ENCODE results near the gene ZEB2.

DNA sequence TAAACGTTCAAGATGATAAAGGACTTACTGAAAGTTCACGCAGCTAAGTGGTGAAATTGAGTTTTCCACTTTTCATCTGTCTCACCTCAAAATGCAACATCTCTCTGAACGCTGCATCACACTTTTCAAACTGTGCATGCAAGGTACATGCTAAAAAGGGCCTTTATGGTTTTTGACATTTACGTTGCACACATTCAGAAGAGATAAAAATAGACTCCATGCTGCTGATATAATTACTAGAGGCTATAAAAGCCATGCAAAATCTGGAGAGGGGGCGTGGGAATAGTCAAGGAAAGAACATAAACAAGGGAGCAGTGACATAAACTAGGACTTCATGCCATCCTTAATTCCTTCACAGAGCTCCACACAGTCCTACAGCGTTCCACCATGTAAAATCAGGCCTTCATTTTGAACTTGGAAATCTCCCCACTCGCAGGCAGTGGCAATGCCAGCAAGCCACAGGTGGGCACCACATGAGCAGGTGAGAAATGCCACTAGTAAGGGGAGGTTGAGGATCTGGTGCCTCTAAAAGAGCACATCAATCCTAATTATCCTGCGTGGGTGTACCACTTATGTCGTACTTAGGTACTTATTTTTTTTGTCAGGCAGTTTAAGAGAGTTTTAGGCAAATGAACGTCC lies 71.4 kb downstream of the ZEB2 start:
- TF ChIP-seq CTCF (IDR thresholded peaks at IDR 0.05) (no peak), POLR2A (IDR thresholded peaks at IDR 0.05) (no peak)
